Adipose tissue (tissue), 3 donors: ENCODE data around the gene GMDS. TPM values are rescaled to one million over a fixed set of nuclear protein-coding genes. Genes with fewer than 3 reads are reported as not detected.

ENCODE experiments used
- H3K27ac ChIP-seq: one replicate; pipeline ENCODE4 v1.5.1; 2013; ENCODE audit warnings: low read depth, low read length
- WGBS, 3 donors: extraction: QIAGEN DNeasy Blood & Tissue Kit; methylation state at CpG; one replicate each; pipeline ENCODE4 v1.1.7; 2013; 5-methylcytosine and 5-hydroxymethylcytosine counted together
- polyA plus RNA-seq, 3 donors: library from polyadenylated mRNA; stranded (reverse); fragments of 200-250 nt; gene quantifications; one replicate each; pipeline ENCODE4 v1.2.3, GENCODE V29; 2013
- donor health status: healthy with polysubstance abuse.
- donor health status: Bipolar disorder and iron deficiency.
- donor health status: healthy.

The GMDS gene
- polyA plus RNA-seq, 3 donors, result 13.6 to 21.4 (median 14.9) TPM

GRCh38 chr6:1608222-1609040, 637.0 kb downstream of the GMDS start:
- 9 to 13% (median 10%) methylated on average over 59 of the region's 59 CpGs for WGBS, 3 donors
- H3K27ac ChIP-seq, result no peak overlapping the region

- 13 to 28% (median 20%) methylated on average over 32 of the region's 32 CpGs for WGBS, 3 donors
- no peak overlapping the region for H3K27ac ChIP-seq
Measured at GRCh38 chr6:1607516-1608221, 637.7 kb downstream of the GMDS start.

- 18 to 32% (median 23%) methylated on average over 22 of the region's 22 CpGs for WGBS, 3 donors
- H3K27ac ChIP-seq, result no peak overlapping the region
Measured at GRCh38 chr6:1606780-1607515, 638.5 kb downstream of the GMDS start.

- 18 to 26% (median 23%) methylated on average over 26 of the region's 26 CpGs for WGBS, 3 donors
- no peak overlapping the region for H3K27ac ChIP-seq
Measured at GRCh38 chr6:1605893-1606779, 639.3 kb downstream of the GMDS start.

GRCh38 chr6:1605004-1605892, 640.2 kb downstream of the GMDS start:
- no peak overlapping the region for H3K27ac ChIP-seq
- WGBS, 3 donors, result 9 to 13% (median 12%) methylated on average over 62 to 65 of the region's 65 CpGs

- H3K27ac ChIP-seq, result no peak overlapping the region
- WGBS, 3 donors, result 1 to 2% (median 2%) methylated on average over 61 to 85 of the region's 85 CpGs
Measured at GRCh38 chr6:1604158-1605003, 641.0 kb downstream of the GMDS start.

- 72 to 78% (median 75%) methylated on average over 15 of the region's 15 CpGs for WGBS, 3 donors
- no peak overlapping the region for H3K27ac ChIP-seq
Measured at GRCh38 chr6:1603708-1604107, 641.7 kb downstream of the GMDS start.

- WGBS, 3 donors, result 91 to 94% (median 94%) methylated on average over 10 of the region's 10 CpGs
Measured at GRCh38 chr6:1602049-1602713, 643.2 kb downstream of the GMDS start.

DNA sequence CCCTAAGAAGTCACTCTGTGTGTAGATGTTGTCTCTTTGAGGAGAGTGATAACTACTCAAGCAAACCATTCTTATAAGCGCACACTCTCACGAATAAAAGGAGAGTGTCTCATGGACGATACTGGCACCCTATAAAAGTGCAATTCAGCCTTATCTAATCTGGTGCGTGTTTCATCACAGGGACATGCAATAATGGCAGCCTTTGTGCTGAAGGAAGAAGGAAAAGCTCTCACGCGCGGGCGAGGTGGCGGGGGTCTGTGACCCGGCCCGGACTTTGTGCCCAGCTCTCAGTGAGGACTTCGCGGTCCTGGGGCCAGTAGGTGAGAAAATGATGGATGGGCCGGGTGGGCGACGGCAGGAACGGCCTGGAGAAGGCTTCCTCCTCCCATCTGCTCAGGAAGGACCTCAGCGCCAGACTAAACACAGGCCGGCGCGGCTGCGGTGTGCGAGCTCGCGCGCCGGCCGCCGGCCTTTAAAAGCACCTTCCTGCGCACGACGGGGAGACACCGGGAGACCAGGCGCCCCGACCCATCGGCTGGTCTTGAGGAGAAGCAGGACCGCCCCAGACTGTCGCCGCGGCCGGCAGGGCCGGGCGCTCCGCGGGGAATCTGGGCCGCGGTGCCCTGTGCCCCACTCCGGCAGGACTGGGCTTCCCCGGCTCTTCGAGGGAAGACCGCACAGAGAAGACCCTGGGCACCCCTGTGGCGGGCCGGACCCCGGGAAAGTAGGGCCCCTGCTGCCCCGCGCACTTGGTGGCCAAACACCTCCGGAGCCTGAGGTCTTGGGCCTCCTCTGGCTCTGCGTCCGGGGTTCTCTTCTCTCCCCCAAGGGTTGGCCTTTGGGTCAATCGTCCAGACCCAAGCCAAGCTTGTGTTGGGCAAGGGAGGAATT, 644.0 kb downstream of the GMDS start:
- 27 to 34% (median 31%) methylated on average over 57 to 60 of the region's 60 CpGs for WGBS, 3 donors
- no peak overlapping the region for H3K27ac ChIP-seq

More at GRCh38 chr6:1602049-1602713, 643.2 kb downstream of the GMDS start:
- no peak overlapping the region for H3K27ac ChIP-seq

- no peak overlapping the region for H3K27ac ChIP-seq
- WGBS, 3 donors, result 60 to 67% (median 67%) methylated on average over 15 of the region's 15 CpGs
Measured at GRCh38 chr6:1600764-1601157, 644.6 kb downstream of the GMDS start.

DNA sequence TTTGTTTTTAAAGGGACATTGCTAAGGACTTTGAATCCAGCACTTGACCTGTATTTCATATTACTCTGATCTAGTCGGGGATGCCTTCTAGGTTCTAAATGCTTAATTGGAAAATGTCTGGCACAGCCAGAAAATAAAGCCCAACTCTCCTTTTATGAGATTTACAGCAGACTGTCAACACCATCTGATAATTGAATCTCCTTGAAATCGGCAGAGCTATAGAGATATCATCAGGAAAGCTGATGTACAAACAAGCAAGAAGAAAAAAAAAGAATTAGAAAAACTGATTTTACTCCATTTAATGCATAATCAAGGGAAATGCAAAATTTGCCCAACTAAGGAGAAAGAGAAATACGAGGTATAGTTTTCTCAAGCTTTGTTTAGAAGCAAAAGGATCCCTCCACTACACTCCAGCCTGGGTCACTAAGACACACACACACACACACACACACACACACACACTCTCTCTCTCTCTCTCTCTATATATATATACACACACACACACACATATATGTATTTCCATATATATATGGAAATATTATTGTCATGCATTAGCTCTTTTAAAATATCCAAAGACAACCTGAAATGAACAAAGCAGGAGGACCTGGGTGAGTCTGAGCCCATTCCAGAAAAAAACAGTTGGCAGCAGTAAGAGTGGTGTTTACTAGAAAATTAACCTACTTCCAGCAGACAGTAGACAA, 645.2 kb downstream of the GMDS start:
- H3K27ac ChIP-seq, result no peak overlapping the region
- 68 to 74% (median 70%) methylated on average over 3 of the region's 3 CpGs for WGBS, 3 donors

DNA sequence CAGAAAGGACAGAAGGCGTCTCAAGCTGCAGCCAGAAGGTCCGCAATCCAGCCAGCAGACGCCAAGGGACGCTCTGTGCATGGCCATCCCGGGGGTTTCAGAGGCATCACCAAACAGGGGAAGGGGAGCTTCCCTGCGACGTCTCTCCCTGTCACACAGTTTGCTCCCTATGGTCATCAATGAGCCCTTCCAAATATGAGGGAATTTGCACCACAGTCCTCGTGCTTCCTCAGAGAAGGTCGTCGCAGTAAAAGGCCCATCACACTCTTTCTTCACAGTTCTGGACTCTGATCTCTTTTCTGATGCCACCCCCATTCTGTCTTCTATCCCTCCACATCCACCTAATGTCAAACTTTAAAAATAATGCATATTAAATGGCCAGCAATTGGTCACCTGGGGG, 645.9 kb downstream of the GMDS start:
- WGBS, 3 donors, result 87 to 89% (median 87%) methylated on average over 10 of the region's 10 CpGs
- H3K27ac ChIP-seq, result no peak overlapping the region

DNA sequence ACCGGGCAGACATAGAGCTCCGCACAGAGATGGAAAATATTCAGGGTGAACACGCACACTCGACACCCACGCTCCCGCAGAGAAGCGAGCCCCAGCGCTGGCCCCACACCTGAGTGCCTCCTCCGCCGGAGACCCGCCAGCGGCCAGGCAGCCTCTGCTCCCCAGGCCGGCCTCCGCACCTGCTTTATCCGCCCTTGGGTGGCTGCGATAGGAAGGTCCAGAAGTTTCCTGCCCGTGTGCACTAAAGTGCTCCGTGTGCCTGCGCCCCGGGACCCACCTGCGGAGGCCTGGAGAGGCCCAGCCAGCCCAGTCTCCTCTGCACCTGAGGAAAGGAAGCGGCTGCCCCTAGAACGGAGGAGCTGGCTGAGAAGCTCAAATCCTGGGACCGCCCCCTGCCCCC, 646.5 kb downstream of the GMDS start:
- H3K27ac ChIP-seq, result no peak overlapping the region
- 86 to 89% (median 86%) methylated on average over 24 of the region's 24 CpGs for WGBS, 3 donors

DNA sequence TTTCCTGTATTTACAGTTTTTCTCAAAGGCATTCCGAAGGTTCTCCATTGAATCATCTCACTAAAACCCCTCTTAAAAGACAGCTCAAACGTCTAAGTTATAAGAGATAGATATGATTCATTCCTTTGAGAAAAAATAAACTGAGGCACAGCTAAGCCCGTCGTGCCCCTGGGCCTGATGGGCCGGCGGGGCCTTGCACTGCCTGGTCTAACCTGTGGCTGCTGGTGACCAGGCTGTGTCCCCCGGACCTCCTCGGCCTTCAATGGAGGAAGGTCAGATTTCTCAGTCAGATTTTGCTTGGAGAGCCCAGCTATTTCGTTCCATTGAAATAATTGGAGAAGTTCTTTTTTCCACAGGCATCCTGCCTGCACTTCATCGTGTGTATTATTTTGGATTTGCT, 647.0 kb downstream of the GMDS start:
- 85 to 89% (median 88%) methylated on average over 10 of the region's 10 CpGs for WGBS, 3 donors
- H3K27ac ChIP-seq, result no peak overlapping the region
